HG02610 (cell line): ENCODE data around the gene CAMK1G.

Experiments used
- ATAC-seq: cut with Tn5 transposase; IDR thresholded peaks from one replicate; pipeline ENCODE4 v1.9.1; 2021; ENCODE audit warnings: mild to moderate bottlenecking, moderate library complexity; ENCODE audit not compliant: unreplicated experiment

CAMK1G gene

DNA sequence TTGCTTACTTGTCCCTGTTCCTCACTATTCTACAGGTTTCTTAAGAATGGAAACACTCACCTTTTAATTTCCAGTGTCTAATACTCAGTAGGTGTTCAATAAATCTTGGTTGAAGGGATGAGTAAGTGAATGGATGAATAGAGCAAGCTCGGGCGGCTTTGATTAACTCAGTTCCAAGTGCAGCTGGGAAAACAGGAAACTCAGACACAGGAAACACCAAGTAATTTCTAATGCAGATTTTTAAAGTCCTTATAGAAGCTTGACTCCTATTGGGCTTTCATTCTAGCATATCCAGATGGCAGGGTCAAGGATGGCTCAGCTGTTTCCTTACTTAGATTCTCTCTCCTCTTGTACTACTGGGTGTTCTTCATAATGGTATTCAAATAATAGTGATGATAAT is 14.0 kb downstream of the CAMK1G start:
- ATAC-seq, result no peak

DNA sequence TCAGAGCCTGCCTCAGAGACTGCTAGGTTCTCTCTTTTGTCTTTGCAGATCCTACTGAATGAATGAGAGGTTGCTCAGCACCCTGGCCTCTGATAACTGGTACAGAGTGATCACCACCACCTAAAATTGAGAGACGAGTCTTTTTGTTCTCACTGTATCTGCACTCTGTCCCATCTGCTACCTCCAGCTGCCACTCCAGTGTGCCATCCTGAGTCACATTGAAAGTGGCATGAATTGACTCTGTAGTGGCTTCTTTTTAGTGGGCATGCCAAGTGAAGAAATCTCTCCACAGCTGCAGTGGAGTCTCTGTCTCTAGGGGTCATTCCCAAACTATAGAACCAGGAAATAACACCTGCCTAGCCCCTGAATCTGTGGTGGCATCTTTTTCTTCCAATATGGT is 14.7 kb downstream of the CAMK1G start:
- no peak for ATAC-seq

GRCh38 chr1:209600541-209600940 is 17.0 kb downstream of the CAMK1G start:
- ATAC-seq, result no peak

GRCh38 chr1:209601809-209602657 is 18.5 kb downstream of the CAMK1G start:
- no peak for ATAC-seq

DNA sequence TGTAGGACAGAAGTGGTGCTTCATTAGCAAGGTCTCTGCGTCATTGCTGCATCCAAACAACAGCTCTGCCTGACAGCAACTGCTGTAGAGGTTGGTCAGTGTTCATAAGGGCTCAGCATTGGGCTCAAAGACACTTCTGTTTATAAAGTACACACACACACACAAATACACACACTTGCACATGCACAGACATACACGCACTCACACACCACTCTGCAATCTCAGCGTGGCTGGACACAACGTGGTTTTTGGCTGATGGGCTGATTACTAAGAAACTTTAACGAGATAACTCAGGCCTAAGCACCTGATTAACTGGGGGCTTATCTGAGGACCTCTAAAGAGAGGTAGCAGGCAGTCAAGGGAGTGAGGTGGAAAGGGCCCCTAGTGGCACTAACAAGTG is 20.4 kb downstream of the CAMK1G start:
- no peak for ATAC-seq

- ATAC-seq, result peak; percentile 97
These were observed 23.7 kb downstream of the CAMK1G start for GRCh38 chr1:209607102-209607794.

- peak; percentile 11 for ATAC-seq
These were observed 24.3 kb downstream of the CAMK1G start for GRCh38 chr1:209607795-209608178.

DNA sequence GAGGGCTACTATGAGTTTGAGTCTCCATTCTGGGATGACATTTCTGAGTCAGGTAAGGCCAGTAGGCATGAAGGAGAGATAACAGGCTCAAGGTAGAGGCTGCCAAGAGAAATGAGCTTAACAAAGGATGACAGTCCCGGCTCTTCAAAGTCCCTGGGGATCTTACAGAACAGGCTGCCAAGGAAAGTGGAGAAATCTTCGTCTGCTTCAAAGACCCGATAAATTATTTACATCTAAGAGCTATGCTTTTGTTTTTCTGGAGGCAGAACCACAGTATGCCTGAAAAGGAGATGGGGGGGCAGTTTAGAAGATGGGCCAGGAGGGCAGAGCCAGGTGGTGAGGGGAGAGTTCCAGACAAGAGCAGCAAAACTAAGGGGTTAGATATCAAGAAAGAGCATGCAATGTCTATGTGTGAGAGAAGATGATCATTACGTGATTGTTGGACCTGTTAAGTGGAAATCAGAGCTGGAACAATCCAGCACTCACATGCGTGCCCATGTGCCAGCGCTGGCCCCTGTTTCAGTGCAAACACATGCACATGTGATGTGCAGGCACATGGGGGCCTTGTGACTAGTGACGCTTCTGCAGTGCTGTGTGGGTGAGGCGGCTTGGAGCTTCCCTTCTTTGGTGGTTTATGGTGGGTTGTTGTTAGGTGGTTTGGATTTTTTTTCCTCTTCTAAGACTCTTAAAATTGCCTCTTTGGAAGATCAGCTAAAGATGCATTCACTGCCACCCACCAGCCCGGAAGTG is 25.7 kb downstream of the CAMK1G start:
- no peak for ATAC-seq

DNA sequence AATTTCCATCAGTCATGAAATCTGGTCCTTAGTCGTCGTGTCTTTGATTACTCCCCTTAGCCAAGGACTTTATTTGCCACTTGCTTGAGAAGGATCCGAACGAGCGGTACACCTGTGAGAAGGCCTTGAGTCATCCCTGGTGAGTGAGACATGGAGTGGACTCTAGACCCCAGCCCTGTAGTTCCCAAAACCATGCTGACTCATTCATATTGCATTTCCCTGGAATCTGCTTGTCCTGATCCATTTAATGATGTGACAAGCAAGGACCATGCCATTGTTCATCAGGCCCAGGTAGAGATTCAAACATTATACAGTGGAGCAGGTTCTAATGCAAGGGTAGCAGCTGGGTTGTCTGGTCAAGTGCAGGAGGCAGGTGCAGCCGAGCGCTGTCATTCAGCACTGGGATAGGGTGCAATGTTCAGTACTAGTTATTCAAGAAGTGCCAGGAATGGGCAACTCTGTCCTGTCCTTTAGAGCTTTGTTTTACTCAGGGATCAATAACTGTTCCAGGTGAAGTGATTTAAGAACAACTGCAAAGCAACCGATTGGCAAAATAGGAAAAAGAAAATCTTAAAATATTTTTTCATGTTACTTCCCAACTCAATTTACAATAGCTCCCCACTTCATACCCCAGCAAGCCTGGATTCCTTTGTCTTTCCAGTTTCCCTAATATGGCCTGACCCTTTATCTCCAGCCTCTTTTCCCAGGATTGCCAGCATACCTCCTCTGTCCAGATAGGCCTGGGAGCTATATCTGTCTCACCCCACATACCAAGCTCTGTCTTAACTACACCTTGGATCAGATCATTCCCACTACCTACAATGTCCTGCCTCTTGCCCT is 26.5 kb downstream of the CAMK1G start:
- ATAC-seq, result no peak

- ATAC-seq, result no peak
These were observed 27.1 kb downstream of the CAMK1G start for GRCh38 chr1:209610631-209610905.

GRCh38 chr1:209611771-209612570 is 28.5 kb downstream of the CAMK1G start:
- ATAC-seq, result no peak

DNA sequence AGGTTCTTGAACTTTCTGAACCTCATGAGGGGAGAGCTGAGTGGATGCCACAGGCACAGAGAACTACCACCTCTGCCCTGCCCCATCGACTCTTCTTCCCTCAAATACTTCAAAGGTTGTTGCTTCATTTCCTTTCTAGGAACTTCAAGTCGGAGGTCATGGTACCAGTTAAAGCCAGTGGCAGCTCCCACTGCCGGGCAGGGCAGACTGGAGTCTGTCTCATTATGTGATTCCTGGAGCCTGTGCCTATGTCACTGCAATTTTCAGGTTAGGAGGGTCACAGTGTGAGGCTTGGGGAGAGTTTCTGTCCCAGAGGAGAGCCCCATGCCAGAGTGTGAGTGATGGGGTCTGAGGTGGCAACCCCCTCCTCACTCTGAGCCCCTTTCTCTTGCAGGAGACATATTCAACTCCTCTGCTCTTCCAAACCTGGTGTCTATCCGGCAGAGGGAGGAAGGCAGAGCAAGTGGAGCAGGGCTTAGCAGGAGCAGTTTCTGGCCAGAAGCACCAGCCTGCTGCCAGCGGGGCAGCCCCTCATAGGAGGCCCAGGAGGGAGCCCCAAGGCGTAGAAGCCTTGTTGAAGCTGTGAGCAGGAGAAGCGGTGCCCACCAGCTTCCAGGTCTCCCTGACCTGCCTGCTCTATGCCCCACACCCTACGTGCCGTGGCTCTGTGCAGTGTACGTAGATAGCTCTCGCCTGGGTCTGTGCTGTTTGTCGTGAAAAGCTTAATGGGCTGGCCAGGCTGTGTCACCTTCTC is 29.3 kb downstream of the CAMK1G start:
- no peak for ATAC-seq

GRCh38 chr1:209613400-209614150 is 30.1 kb downstream of the CAMK1G start:
- no peak for ATAC-seq

GRCh38 chr1:209614151-209614420 is 30.6 kb downstream of the CAMK1G start:
- ATAC-seq, result no peak

- no peak for ATAC-seq
These were observed 31.4 kb downstream of the CAMK1G start for GRCh38 chr1:209614906-209615305.

DNA sequence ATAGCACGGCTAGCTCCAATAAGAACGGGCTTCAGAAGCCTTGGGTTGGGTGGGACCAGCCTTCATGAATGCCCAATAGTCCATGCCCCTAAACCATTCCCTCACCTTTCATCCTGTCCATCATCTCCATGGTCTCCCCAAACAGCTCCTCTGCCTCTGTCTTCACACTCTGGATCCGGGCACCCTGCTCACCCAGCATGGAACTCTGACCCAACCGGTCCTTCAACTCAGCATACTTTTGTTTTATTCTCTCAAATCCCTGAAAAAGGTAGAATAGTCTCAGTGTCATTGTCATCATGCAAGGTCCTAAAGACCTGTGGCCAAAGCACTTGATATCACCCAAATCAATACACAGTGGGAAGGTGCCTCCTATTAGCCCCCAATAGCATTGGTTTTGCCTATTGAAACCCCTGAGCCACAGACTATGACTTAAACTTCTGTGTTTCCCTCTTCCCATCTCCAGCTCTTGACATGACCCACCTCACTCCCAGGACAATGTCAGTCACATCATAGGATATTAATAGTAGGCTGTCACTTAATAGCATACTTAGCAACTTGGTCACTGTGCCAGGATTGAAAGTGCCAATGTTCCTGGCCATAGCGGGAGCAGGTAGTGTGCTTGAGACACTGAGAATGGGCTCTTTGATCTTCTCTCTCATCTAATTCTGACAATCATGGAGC is 33.0 kb downstream of the CAMK1G start:
- no peak for ATAC-seq

GRCh38 chr1:209617047-209617673 is 33.6 kb downstream of the CAMK1G start:
- ATAC-seq, result no peak

DNA sequence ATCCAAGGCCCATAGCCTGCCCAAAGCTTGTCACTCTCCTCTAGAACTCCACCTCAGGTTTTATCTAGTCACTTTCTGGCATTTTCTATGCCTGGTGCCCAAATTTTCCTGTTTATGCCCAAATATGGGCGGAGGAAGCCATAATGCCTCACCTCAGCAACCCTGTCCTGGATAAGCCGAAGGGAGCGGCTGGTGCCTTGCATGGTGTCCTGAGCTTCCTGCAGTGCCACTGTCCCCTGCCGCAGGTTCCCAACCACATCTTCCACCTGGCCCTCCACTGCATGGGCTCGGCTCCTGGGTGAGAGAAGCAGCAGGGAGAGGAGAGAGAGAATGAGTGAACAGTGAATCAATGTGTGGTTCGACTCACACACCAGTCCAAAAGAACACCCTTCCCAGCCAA is 34.2 kb downstream of the CAMK1G start:
- no peak for ATAC-seq
